A172 (cell line): ENCODE data around the gene ACAT1. TPM values are rescaled to one million over a fixed set of nuclear protein-coding genes. Genes with fewer than 3 reads are reported as not detected.
"Not testable (repeated sequence)": the region's sequence is repeated elsewhere in the genome, so short reads cannot be mapped to it uniquely, and the experiment has no call there.

Experiments
- DNase-seq: peaks from one replicate; pipeline ENCODE4 v3.0.0-alpha.2; 2015; ENCODE audit warnings: low spot score
- total RNA-seq: library from RNA; depleted of rRNA; stranded (reverse); fragments of >200 nt; shearing (Covaris generic); gene quantifications from 2 replicates; pipeline ENCODE4 v1.2.3, GENCODE V29; 2014; rRNA removed

The ACAT1 gene
- total RNA-seq, 1 experiment from 2014 or later: 144 TPM

GRCh38 chr11:108144615-108145014 is 23.2 kb downstream of the ACAT1 start:
- DNase-seq: no peak

DNA sequence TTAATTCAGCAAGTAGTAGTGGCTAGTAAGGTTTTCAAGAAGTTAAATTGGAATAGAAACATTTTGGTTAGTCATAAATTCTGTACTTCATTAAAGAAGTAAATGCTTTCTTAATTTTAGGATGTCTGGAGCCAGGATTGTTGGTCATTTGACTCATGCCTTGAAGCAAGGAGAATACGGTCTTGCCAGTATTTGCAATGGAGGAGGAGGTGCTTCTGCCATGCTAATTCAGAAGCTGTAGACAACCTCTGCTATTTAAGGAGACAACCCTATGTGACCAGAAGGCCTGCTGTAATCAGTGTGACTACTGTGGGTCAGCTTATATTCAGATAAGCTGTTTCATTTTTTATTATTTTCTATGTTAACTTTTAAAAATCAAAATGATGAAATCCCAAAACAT is 25.8 kb downstream of the ACAT1 start:
- DNase-seq: no peak

GRCh38 chr11:108148556-108148955 is 27.2 kb downstream of the ACAT1 start:
- no peak for DNase-seq

DNA sequence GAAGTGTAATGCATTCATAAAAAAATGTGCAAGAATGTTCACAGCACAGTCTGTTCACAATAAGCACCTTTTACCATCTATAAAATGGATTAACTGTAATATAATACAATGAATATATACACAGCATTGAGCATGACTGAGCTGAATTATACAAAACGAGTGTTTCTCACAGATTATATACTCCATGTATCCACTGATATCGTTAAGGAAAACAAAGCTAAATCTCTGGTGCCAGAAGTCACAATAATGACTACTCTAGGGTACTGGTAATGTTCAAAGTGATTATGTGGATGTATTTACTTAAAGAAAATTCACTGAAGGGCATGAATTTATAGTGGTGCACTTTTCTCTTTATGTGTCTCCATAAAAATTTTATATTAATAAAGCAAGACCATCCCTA is 33.2 kb downstream of the ACAT1 start:
- DNase-seq: no peak

DNA sequence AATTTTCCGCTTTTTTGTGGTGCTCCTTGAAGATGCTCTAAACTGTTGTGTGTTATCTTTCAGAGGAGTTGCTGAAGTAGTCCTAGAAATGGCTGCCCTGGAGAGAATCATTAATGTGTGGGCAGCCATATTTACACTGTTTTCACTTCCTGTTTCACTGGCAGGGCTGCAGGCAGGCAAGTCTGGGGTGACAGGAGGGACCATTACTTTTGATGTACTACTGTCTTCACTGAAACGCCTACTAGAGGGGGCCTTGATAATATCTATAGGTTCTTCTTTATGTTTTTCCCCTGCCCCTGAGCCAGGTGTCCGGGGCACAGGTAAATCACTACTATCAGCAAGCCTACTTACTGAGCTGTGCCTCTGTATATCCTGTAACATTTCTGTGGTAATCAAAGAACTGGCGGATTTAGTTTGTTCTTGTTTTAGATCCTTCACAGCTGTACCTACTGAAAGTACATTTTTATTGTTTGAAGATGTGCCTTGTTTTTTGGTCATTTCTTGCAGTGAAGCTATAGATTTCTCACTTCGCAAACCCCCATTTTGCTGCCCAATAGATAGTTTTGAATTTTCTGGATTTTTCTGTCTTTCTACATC is 39.7 kb downstream of the ACAT1 start:
- DNase-seq: no peak

DNA sequence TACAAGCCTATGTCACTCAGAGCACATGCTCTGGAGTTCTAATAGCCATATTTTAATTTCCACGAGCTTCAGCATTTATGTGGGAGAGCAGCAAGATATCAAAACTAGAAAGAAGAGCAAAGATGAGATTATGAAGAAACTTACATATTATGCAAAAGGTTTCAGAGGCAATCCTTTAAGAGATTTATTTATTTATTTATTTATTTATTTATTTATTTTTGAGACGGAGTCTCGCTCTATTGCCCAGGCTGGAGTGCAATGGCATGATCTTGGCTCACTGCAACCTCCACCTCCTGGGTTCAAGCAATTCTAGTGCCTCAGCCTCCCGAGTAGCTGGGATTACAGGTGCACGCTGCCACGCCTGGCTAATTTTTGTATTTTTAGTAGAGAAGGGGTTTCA is 41.5 kb downstream of the ACAT1 start:
- DNase-seq: not testable (repeated sequence)

DNA sequence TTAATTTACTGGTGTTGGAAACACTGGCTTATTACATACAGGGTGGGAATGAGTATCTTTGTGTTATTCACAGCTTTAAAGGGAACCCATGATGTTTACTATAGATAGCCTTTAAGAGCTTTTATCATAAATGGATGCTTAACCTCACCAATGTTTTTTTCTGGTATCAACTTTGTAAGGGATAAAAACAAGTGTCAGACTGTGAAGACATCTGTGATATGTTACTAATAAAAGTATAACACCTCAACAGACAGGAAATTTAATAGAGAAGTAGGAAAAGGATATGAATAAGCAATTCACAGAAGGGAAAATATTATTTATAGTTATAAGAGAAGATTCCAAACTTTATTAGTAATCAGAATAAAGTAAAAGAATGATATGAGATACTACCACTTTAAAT is 46.3 kb downstream of the ACAT1 start:
- DNase-seq: no peak

GRCh38 chr11:108170184-108170583 is 48.8 kb downstream of the ACAT1 start:
- DNase-seq: no peak

DNA sequence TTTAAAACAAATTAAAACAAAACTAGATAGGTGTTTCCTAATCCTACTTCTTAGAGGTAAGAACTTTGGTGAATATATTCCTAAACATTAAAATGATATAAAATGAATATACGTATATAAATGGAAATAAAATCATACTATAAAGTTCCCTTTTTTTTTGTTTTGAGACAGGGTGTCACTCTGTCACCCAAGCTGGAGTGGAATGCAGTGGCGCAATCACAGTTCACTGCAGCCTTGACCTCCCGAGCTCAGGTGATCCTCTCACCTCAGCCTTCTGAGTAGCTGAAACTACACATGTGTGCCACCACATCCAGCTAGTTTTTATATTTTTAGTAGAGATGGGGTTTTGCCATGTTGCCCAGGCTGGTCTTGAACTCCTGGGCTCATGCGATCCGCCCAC is 56.2 kb downstream of the ACAT1 start:
- no peak for DNase-seq

DNA sequence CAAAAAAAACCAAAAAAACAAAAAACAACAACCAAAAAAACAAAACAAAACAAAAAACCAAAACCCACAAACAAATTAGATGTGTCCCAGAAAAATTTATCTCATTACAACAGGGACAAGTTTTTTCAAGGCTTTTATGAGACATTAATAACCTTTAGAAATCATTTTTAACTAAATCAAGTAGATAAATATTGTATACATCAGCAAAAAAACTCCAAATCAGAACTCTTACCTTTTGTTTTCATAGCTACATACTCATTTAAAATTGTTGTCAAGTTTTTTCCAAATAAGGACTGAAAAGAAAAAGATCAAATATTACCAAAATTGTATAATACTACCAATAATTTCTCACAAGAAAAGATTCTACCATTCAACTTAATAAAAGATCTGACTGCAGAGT is 72.4 kb downstream of the ACAT1 start:
- no peak for DNase-seq

DNA sequence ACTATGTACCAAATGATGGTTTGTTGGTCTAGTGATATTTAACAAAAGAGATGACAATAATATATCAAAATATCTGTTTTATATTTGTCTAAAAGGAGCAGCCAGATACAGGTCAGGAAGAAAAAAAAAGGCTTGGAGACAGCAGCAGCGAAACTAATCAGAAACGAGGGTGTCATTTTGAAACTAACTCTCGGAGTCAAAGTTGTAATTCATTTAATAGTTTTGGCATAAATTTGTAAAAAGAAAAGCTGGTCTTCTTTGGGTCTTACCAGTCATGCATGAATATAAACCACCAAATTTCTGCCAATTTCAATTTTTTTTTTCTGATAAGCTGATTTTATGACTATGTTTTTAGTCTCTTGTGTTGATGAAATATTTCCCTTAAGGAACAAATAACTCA is 75.5 kb downstream of the ACAT1 start:
- no peak for DNase-seq

Other genes with a start within 250 kb of the ACAT1 start
- 0.62 and 1.3 TPM in 2 replicates for gene RAB39A, start 193.1 kb upstream of the ACAT1 start, total RNA-seq
- 16.3 and 34.3 TPM in 2 replicates for gene CUL5, start 112.7 kb upstream of the ACAT1 start, total RNA-seq
- gene NPAT, start 101.1 kb downstream of the ACAT1 start, total RNA-seq: 9.1 and 9.2 TPM in 2 replicates
- 15.5 and 30.3 TPM in 2 replicates for gene ATM, start 101.5 kb downstream of the ACAT1 start, total RNA-seq